Lower leg skin (tissue), 3 donors: ENCODE data around the gene MEGF6.

Source experiments
- CTCF ChIP-seq, 3 donors: fragments of 450-650 bp; IDR thresholded peaks; one replicate each; pipeline ENCODE4 v1.5.1; 2016; ENCODE audit warnings: antibody characterized with exemption in 3 of 3, mild to moderate bottlenecking in 3 of 3, moderate library complexity in 2 of 3
- POLR2A ChIP-seq, 2 donors: fragments of 450-650 bp; IDR thresholded peaks; one replicate each; pipeline ENCODE4 v1.6.1; 2016 to 2017; ENCODE audit warnings: antibody characterized with exemption in 2 of 2, mild to moderate bottlenecking in 1 of 2, moderate library complexity in 1 of 2

GRCh38 chr1:3507636-3508275 is 103.6 kb downstream of the MEGF6 start:
- TF ChIP-seq CTCF (IDR thresholded peaks at IDR 0.05) (no peak), POLR2A (IDR thresholded peaks at IDR 0.05) (no peak)
